Measurements from ENCODE around the gene DCHS1. TPM values are rescaled to one million over a fixed set of nuclear protein-coding genes. Genes with fewer than 3 reads are reported as not detected.

Gene DCHS1
- polyA plus RNA-seq, 3 donors, result 3.0 to 9.3 (median 8.2) TPM

DNA sequence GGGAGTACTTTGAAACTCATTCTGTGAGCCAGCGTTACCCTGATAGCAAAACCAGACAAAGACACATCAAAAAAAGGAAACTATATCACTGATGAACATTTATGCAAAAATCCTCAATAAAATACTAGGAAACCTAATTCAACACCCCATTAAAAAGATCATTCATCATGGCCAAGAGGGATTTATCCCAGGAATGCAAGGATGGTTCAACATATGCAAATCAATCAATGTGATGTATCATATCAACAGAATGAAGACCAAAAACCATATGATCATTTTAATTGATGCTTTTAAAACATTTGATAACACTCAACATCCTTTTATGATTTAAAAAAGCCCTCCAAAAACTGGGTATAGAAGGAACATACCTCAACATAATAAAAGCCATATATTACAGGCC, 72.0 kb downstream of the DCHS1 start:
- 95 to 97% (median 97%) methylated on average over 1 of the region's 1 CpG for WGBS, 3 donors
- no peak overlapping the region for H3K27ac ChIP-seq (ENCODE audit: low read depth, low read length)

GRCh38 chr11:6579681-6580080, 75.9 kb downstream of the DCHS1 start:
- 79 to 93% (median 80%) methylated on average over 2 of the region's 2 CpGs for WGBS, 3 donors
- no peak overlapping the region for H3K27ac ChIP-seq (ENCODE audit: low read depth, low read length)

DNA sequence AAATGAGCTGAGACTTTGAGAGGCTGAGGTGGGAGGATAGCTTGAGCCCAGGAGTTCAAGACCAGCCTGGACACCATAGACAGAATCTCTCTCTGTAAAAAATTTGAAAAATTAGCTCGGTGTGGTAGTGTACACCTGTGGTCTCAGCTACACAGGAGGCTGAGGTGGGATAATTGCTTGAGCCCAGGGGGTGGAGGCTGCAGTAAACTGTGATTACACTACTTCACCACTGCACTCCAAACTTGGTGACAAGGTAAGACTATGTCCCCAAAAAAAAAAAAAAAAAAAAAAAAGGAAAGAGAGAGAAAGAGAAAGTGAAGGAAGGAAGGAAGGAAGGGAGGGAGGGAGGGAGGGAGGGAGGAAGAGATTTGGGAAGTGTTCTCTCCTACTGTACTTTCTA, 77.5 kb downstream of the DCHS1 start:
- 85 to 91% (median 90%) methylated on average over 1 of the region's 1 CpG for WGBS, 3 donors
- no peak overlapping the region for H3K27ac ChIP-seq (ENCODE audit: low read depth, low read length)

GRCh38 chr11:6576471-6577373, 78.9 kb downstream of the DCHS1 start:
- WGBS, 3 donors, result 9 to 55% (median 14%) methylated on average over 6 of the region's 6 CpGs

DNA sequence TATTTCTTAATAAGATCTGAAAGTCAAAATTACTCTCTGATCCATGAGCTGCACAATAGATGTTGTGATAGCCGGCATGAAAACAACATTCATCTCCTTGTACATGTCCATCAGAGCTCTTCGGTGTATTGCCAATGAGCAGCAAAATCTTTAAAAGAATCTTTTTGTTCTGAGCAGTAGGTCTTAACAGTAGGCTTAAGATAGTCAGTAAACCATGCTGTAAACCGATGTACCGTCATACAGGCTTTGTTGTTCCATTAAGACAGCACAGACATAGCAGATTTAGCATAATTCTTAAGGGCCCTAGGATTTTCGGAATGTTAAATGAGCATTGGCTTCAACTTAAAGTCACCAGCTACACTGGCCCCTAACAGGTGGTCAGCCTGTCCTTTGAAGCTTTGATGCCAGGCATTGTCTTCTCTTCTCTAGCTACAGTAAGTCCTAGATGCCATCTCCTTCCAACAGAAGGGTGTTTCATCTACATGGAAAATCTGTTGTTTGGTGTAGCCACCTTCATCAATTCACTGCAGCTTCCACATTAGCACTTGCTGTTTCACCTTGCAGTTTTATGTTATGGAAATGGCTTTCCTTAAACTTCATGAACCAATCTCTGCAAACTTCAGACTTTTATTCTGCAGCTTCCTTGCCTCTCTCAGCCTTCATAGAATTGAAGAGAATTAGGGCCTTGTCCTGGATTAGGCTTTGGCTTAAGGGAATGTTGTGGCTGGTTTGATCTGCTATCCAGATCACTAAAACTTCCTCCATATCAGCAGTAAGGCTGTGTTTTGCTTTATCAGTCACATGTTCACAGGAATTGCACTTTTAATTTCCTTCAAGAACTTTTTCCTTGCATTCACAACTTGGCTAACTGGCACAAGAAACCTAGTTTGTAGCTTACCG, 80.5 kb downstream of the DCHS1 start:
- no peak overlapping the region for H3K27ac ChIP-seq (ENCODE audit: low read depth, low read length)
- 86 to 93% (median 91%) methylated on average over 6 of the region's 6 CpGs for WGBS, 3 donors

More at GRCh38 chr11:6576471-6577373, 78.9 kb downstream of the DCHS1 start:
- H3K27ac ChIP-seq (ENCODE audit: low read depth, low read length), result no peak overlapping the region

GRCh38 chr11:6572215-6572614, 83.4 kb downstream of the DCHS1 start:
- H3K27ac ChIP-seq (ENCODE audit: low read depth, low read length), result no peak overlapping the region

GRCh38 chr11:6571434-6572008, 84.1 kb downstream of the DCHS1 start:
- WGBS, 3 donors, result 76 to 84% (median 80%) methylated on average over 22 of the region's 22 CpGs
- H3K27ac ChIP-seq (ENCODE audit: low read depth, low read length), result no peak overlapping the region

More at GRCh38 chr11:6572215-6572614, 83.4 kb downstream of the DCHS1 start:
- WGBS, 3 donors, result 70 to 76% (median 74%) methylated on average over 2 of the region's 2 CpGs

Other genes starting within 250 kb of the DCHS1 start
- 10 to 100 TPM; 15.9 to 23.4 (median 23.0) TPM for gene APBB1, start 236.7 kb downstream of the DCHS1 start, polyA plus RNA-seq
- under 1 TPM in 2 of 3 donors, not detected in 1; 0.45 to 0.54 TPM for gene HPX, start 214.8 kb downstream of the DCHS1 start, polyA plus RNA-seq
- 10 to 100 TPM; 11.5 to 16.6 (median 12.8) TPM for gene TRIM3, start 181.9 kb downstream of the DCHS1 start, polyA plus RNA-seq
- 10 to 100 TPM; 29.6 to 38.4 (median 33.5) TPM for gene ARFIP2, start 174.5 kb downstream of the DCHS1 start, polyA plus RNA-seq
- gene TIMM10B, start 174.3 kb downstream of the DCHS1 start, polyA plus RNA-seq, result 10 to 100 TPM; 15.6 to 27.1 (median 25.8) TPM
- gene DNHD1, start 158.5 kb downstream of the DCHS1 start, polyA plus RNA-seq, result 10 to 100 TPM in 2 of 3 donors, 1 to 10 TPM in 1; 2.7 to 13.7 (median 10.6) TPM
- 10 to 100 TPM in 2 of 3 donors, 1 to 10 TPM in 1; 8.6 to 16.0 (median 16.0) TPM for gene RRP8, start 52.2 kb downstream of the DCHS1 start, polyA plus RNA-seq
- gene ILK, start 52.0 kb downstream of the DCHS1 start, polyA plus RNA-seq, result 100 to 1,000 TPM; 105 to 149 (median 120) TPM
- gene TAF10, start 43.6 kb downstream of the DCHS1 start, polyA plus RNA-seq, result 100 to 1,000 TPM in 2 of 3 donors, 10 to 100 TPM in 1; 75.3 to 111 (median 106) TPM
- gene TPP1, start 36.4 kb downstream of the DCHS1 start, polyA plus RNA-seq, result 10 to 100 TPM; 18.7 to 49.0 (median 39.9) TPM
- 10 to 100 TPM; 23.4 to 34.1 (median 34.0) TPM for gene MRPL17, start 27.5 kb upstream of the DCHS1 start, polyA plus RNA-seq
- under 1 TPM in 1 of 3 donors, not detected in 2; 0.02 TPM for gene OR2AG2, start 116.2 kb upstream of the DCHS1 start, polyA plus RNA-seq
- not detected for gene OR2AG1, start 127.2 kb upstream of the DCHS1 start, polyA plus RNA-seq
- gene OR6A2, start 143.9 kb upstream of the DCHS1 start, polyA plus RNA-seq, result not detected
- gene OR10A5, start 189.9 kb upstream of the DCHS1 start, polyA plus RNA-seq, result not detected
- gene OR10A2, start 207.2 kb upstream of the DCHS1 start, polyA plus RNA-seq, result not detected
- gene OR10A4, start 220.8 kb upstream of the DCHS1 start, polyA plus RNA-seq, result not detected
- not detected for gene OR2D2, start 236.7 kb upstream of the DCHS1 start, polyA plus RNA-seq